Measurements from ENCODE around the gene DMD.
"Not testable (repeated sequence)": the region's sequence is repeated elsewhere in the genome, so short reads cannot be mapped to it uniquely, and the experiment has no call there.

Gene DMD

DNA sequence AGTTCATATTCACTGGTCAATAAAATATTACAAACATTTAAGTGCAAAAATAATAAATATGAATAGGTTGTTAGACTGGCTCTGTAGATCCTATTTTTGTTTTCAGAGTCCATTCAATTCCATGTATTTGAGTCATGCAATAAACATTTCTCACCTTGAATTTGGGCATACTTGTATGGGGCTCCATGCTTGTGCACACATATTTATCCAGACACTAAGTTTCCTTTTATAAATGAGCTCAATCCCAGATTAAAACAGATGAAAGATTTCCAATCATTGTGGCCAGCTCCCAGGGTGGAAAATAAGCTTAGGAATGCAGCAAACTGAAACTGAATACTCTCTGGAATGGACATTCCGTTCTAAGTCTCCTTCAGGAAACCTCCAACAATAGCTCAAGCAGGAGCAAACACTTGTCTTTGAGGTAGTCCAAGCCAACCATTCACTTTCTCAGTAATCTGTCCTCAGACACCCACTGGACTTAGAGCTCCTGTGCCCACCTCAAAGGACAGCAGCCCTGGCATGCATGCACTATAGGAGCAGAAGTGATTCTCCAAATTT is 16.4 kb downstream of the DMD start:
- Histone ChIP-seq H3K36me3 (ENCODE audit: control insufficient read depth, insufficient read depth, low read length) (no peaks in the 10 kb centered on the region), H3K4me3 (ENCODE audit: insufficient read depth, low read depth, low read length, poor library complexity, severe bottlenecking) (no peak overlapping the region), H3K27ac (ENCODE audit: insufficient read depth, low read length, poor library complexity, severe bottlenecking) (no peak overlapping the region), H3K9me3 (ENCODE audit: control insufficient read depth, low read length) (no peaks in the 10 kb centered on the region), H3K27me3 (replicated peaks; ENCODE audit: control insufficient read depth, insufficient read depth, low read length, poor library complexity, severe bottlenecking) (no peaks in the 10 kb centered on the region), H3K4me1 (ENCODE audit: control insufficient read depth, insufficient read depth, low read length, poor library complexity, severe bottlenecking) (no peaks in the 10 kb centered on the region)
- no peak for DNase-seq

- H3K4me1 ChIP-seq (ENCODE audit: control insufficient read depth, insufficient read depth, low read length, poor library complexity, severe bottlenecking) = no peaks in the 10 kb centered on the region
- DNase-seq = no peak
- no peak overlapping the region for H3K4me3 ChIP-seq (ENCODE audit: insufficient read depth, low read depth, low read length, poor library complexity, severe bottlenecking)
- no peaks in the 10 kb centered on the region for H3K27me3 ChIP-seq (replicated peaks; ENCODE audit: control insufficient read depth, insufficient read depth, low read length, poor library complexity, severe bottlenecking)
- no peak overlapping the region for H3K27ac ChIP-seq (ENCODE audit: insufficient read depth, low read length, poor library complexity, severe bottlenecking)
- H3K9me3 ChIP-seq (ENCODE audit: control insufficient read depth, low read length) = no peaks in the 10 kb centered on the region
- no peaks in the 10 kb centered on the region for H3K36me3 ChIP-seq (ENCODE audit: control insufficient read depth, insufficient read depth, low read length)
Measured at GRCh38 chrX:33194289-33194688, 17.1 kb downstream of the DMD start.

- DNase-seq = no peak
- Histone ChIP-seq H3K27ac (ENCODE audit: insufficient read depth, low read length, poor library complexity, severe bottlenecking) (no peak overlapping the region), H3K27me3 (replicated peaks; ENCODE audit: control insufficient read depth, insufficient read depth, low read length, poor library complexity, severe bottlenecking) (no peaks in the 10 kb centered on the region), H3K36me3 (ENCODE audit: control insufficient read depth, insufficient read depth, low read length) (no peaks in the 10 kb centered on the region), H3K4me3 (ENCODE audit: insufficient read depth, low read depth, low read length, poor library complexity, severe bottlenecking) (no peak overlapping the region), H3K9me3 (ENCODE audit: control insufficient read depth, low read length) (no peaks in the 10 kb centered on the region), H3K4me1 (ENCODE audit: control insufficient read depth, insufficient read depth, low read length, poor library complexity, severe bottlenecking) (no peaks in the 10 kb centered on the region)
Measured at GRCh38 chrX:33190016-33190415, 21.3 kb downstream of the DMD start.

DNA sequence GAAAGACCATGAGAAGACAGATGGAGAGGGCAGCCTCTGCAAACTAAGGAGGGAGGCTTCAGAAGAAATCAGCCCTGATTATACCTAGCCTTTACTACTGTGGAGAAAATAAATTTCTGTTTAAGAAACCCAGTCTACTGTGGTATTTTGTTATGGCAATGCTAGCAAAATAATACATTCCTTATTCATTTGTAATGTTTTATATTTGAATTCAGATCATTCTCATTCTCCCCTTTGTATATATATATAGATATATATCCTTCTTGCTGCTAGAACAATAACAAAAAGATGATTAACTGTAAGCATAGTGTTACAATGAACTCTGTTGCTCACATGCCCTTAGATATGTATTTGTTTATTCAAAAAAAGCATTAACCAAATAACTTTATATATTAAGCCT is 22.5 kb downstream of the DMD start:
- Histone ChIP-seq H3K4me1 (ENCODE audit: control insufficient read depth, insufficient read depth, low read length, poor library complexity, severe bottlenecking) (no peaks in the 10 kb centered on the region), H3K36me3 (ENCODE audit: control insufficient read depth, insufficient read depth, low read length) (no peaks in the 10 kb centered on the region), H3K27me3 (replicated peaks; ENCODE audit: control insufficient read depth, insufficient read depth, low read length, poor library complexity, severe bottlenecking) (no peaks in the 10 kb centered on the region), H3K27ac (ENCODE audit: insufficient read depth, low read length, poor library complexity, severe bottlenecking) (no peak overlapping the region), H3K9me3 (ENCODE audit: control insufficient read depth, low read length) (no peaks in the 10 kb centered on the region), H3K4me3 (ENCODE audit: insufficient read depth, low read depth, low read length, poor library complexity, severe bottlenecking) (no peak overlapping the region)
- no peak for DNase-seq

DNA sequence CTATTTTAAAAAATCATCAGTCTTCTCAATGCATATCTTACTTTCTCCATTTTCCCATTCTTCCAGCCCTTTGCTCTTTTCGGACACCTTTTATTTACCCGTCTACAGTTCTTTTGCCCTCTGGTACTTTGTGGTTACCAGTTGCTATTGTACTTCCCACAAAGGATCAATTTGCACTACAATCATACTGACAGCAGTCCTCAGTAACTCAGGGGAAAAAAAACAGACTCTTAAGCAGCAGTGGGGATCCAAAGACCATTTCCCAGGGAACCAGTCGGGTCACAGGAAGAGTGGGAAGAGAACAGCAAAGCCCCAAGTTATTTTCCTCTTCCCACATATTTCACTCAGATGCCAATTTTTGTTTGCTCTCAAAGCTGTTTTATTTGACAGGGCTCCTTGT is 23.1 kb downstream of the DMD start:
- H3K36me3 ChIP-seq (ENCODE audit: control insufficient read depth, insufficient read depth, low read length) = no peaks in the 10 kb centered on the region
- no peak overlapping the region for H3K4me3 ChIP-seq (ENCODE audit: insufficient read depth, low read depth, low read length, poor library complexity, severe bottlenecking)
- H3K27me3 ChIP-seq (replicated peaks; ENCODE audit: control insufficient read depth, insufficient read depth, low read length, poor library complexity, severe bottlenecking) = no peaks in the 10 kb centered on the region
- H3K4me1 ChIP-seq (ENCODE audit: control insufficient read depth, insufficient read depth, low read length, poor library complexity, severe bottlenecking) = no peaks in the 10 kb centered on the region
- no peak overlapping the region for H3K27ac ChIP-seq (ENCODE audit: insufficient read depth, low read length, poor library complexity, severe bottlenecking)
- no peaks in the 10 kb centered on the region for H3K9me3 ChIP-seq (ENCODE audit: control insufficient read depth, low read length)
- no peak for DNase-seq

DNA sequence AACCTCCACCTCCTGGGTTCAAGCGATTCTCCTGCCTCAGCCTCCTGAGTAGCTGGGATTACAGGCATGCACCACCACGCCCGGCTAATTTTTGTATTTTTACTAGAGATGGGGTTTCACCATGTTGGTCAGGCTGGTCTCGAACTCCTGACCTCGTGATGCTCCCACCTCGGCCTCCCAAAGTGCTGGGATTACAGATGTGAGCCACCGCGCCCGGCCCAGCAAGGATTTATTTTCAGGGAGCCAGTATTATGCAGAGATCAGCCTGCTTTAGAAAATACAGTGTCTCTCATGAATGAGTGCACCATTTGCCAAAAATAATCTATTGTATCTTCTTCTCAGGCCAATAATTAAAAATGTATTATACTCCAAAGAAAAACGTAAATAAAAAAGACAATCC is 26.5 kb downstream of the DMD start:
- not testable (repeated sequence) for H3K4me1 ChIP-seq (ENCODE audit: control insufficient read depth, insufficient read depth, low read length, poor library complexity, severe bottlenecking); H3K36me3 ChIP-seq (ENCODE audit: control insufficient read depth, insufficient read depth, low read length); H3K9me3 ChIP-seq (ENCODE audit: control insufficient read depth, low read length); H3K27ac ChIP-seq (ENCODE audit: insufficient read depth, low read length, poor library complexity, severe bottlenecking); H3K27me3 ChIP-seq (replicated peaks; ENCODE audit: control insufficient read depth, insufficient read depth, low read length, poor library complexity, severe bottlenecking); H3K4me3 ChIP-seq (ENCODE audit: insufficient read depth, low read depth, low read length, poor library complexity, severe bottlenecking); DNase-seq

DNA sequence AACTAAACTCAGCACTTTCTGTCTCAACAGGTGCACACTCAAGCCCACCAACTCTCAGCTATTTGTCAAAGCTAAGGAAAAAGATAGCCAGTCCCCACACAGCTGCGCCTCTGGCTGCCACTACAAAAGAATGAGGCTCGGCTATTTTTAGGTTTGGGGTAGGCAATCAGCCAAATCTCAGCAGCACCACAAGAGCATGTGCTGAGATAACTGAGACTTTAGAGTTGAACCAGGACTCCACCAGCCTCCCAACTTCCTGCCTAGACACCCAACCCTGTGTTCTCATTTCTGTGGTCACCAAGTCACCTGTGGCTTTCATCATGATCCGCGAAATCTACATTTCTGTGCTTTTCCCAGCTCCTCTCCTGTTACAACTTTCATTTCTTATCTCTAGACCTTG is 28.0 kb downstream of the DMD start:
- Histone ChIP-seq H3K4me1 (ENCODE audit: control insufficient read depth, insufficient read depth, low read length, poor library complexity, severe bottlenecking) (no peaks in the 10 kb centered on the region), H3K36me3 (ENCODE audit: control insufficient read depth, insufficient read depth, low read length) (no peaks in the 10 kb centered on the region), H3K4me3 (ENCODE audit: insufficient read depth, low read depth, low read length, poor library complexity, severe bottlenecking) (no peak overlapping the region), H3K27ac (ENCODE audit: insufficient read depth, low read length, poor library complexity, severe bottlenecking) (no peak overlapping the region), H3K9me3 (ENCODE audit: control insufficient read depth, low read length) (no peaks in the 10 kb centered on the region), H3K27me3 (replicated peaks; ENCODE audit: control insufficient read depth, insufficient read depth, low read length, poor library complexity, severe bottlenecking) (no peaks in the 10 kb centered on the region)
- DNase-seq = no peak

DNA sequence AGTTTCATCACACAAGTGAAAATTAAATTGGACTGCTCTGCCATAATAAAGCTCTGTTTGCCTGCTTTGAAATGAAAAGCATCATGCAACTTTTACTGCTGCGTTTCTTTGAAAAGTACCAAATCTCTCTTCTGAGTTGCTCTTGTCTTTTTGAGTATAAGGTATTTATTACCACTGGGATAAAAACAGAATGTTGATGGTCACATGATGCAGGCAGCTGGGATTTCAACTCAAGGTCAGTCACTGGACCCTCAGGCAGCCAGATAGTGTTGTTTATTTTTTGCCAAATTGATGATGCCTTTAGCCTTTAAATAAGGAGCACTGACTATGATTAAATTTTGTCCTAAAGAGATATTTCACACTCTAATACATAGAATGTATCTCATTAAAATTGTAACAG is 32.7 kb downstream of the DMD start:
- Histone ChIP-seq H3K36me3 (ENCODE audit: control insufficient read depth, insufficient read depth, low read length) (no peaks in the 10 kb centered on the region), H3K27me3 (replicated peaks; ENCODE audit: control insufficient read depth, insufficient read depth, low read length, poor library complexity, severe bottlenecking) (no peaks in the 10 kb centered on the region), H3K27ac (ENCODE audit: insufficient read depth, low read length, poor library complexity, severe bottlenecking) (no peak overlapping the region), H3K4me1 (ENCODE audit: control insufficient read depth, insufficient read depth, low read length, poor library complexity, severe bottlenecking) (no peaks in the 10 kb centered on the region), H3K9me3 (ENCODE audit: control insufficient read depth, low read length) (no peaks in the 10 kb centered on the region), H3K4me3 (ENCODE audit: insufficient read depth, low read depth, low read length, poor library complexity, severe bottlenecking) (no peak overlapping the region)
- no peak for DNase-seq

DNA sequence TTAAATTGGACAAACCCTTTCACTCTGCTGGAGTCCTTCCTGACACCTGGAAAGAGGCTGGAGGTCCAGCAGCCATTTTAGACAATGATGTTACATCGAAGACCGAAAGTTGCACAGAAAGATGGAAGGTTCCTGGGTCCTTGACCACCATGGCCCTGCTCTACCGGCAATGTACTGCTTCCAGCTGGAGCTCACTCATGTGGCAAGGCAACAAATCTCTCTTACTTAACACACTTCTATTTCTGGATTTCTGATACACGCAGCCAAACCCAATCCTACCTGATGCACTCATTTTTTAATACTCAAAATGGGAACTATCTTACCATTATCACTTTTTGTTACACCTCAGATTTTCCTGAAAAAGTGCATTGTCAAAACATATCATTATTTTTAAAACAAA is 33.1 kb downstream of the DMD start:
- no peaks in the 10 kb centered on the region for H3K36me3 ChIP-seq (ENCODE audit: control insufficient read depth, insufficient read depth, low read length)
- no peak overlapping the region for H3K4me3 ChIP-seq (ENCODE audit: insufficient read depth, low read depth, low read length, poor library complexity, severe bottlenecking)
- H3K27me3 ChIP-seq (replicated peaks; ENCODE audit: control insufficient read depth, insufficient read depth, low read length, poor library complexity, severe bottlenecking) = no peaks in the 10 kb centered on the region
- no peak for DNase-seq
- H3K27ac ChIP-seq (ENCODE audit: insufficient read depth, low read length, poor library complexity, severe bottlenecking) = no peak overlapping the region
- no peaks in the 10 kb centered on the region for H3K4me1 ChIP-seq (ENCODE audit: control insufficient read depth, insufficient read depth, low read length, poor library complexity, severe bottlenecking)
- no peaks in the 10 kb centered on the region for H3K9me3 ChIP-seq (ENCODE audit: control insufficient read depth, low read length)

GRCh38 chrX:33175201-33175600 is 36.1 kb downstream of the DMD start:
- H3K9me3 ChIP-seq (ENCODE audit: control insufficient read depth, low read length) = no peaks in the 10 kb centered on the region
- H3K4me1 ChIP-seq (ENCODE audit: control insufficient read depth, insufficient read depth, low read length, poor library complexity, severe bottlenecking) = no peaks in the 10 kb centered on the region
- no peak for DNase-seq
- no peak overlapping the region for H3K4me3 ChIP-seq (ENCODE audit: insufficient read depth, low read depth, low read length, poor library complexity, severe bottlenecking)
- H3K36me3 ChIP-seq (ENCODE audit: control insufficient read depth, insufficient read depth, low read length) = no peaks in the 10 kb centered on the region
- H3K27me3 ChIP-seq (replicated peaks; ENCODE audit: control insufficient read depth, insufficient read depth, low read length, poor library complexity, severe bottlenecking) = no peaks in the 10 kb centered on the region
- no peak overlapping the region for H3K27ac ChIP-seq (ENCODE audit: insufficient read depth, low read length, poor library complexity, severe bottlenecking)

DNA sequence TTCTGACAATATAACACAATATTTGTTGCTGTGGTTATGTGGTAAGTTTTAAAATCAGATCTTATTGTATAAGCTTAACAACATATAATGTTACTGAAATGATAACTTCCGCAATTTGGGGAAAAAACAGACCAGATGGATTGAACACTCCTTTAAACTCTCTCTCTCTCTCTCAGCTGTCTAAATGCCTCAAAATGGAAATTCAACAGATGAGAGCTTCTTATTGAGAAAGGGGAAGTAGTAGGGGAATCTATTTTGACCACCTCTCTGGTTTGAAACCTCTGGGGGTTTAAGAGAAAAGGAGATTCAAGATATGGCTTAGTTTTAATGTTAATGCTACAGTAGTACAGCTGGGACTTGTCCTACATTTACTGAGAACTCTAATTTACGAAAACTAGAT is 40.3 kb downstream of the DMD start:
- no peaks in the 10 kb centered on the region for H3K9me3 ChIP-seq (ENCODE audit: control insufficient read depth, low read length)
- no peak overlapping the region for H3K27ac ChIP-seq (ENCODE audit: insufficient read depth, low read length, poor library complexity, severe bottlenecking)
- H3K4me3 ChIP-seq (ENCODE audit: insufficient read depth, low read depth, low read length, poor library complexity, severe bottlenecking) = no peak overlapping the region
- no peaks in the 10 kb centered on the region for H3K27me3 ChIP-seq (replicated peaks; ENCODE audit: control insufficient read depth, insufficient read depth, low read length, poor library complexity, severe bottlenecking)
- no peaks in the 10 kb centered on the region for H3K4me1 ChIP-seq (ENCODE audit: control insufficient read depth, insufficient read depth, low read length, poor library complexity, severe bottlenecking)
- no peak for DNase-seq
- no peaks in the 10 kb centered on the region for H3K36me3 ChIP-seq (ENCODE audit: control insufficient read depth, insufficient read depth, low read length)
